GM19193 (cell line): ENCODE data around the gene LSM14B.

ENCODE experiments used
- POLR2A ChIP-seq: IDR thresholded peaks from 4 replicates; pipeline ENCODE4 v1.6.1; 2011; ENCODE audit not compliant: insufficient read depth, insufficient read length; ENCODE audit errors: extremely low read depth

LSM14B gene

GRCh38 chr20:62160253-62160652, 38.0 kb downstream of the LSM14B start:
- TF ChIP-seq POLR2A: no peak

DNA sequence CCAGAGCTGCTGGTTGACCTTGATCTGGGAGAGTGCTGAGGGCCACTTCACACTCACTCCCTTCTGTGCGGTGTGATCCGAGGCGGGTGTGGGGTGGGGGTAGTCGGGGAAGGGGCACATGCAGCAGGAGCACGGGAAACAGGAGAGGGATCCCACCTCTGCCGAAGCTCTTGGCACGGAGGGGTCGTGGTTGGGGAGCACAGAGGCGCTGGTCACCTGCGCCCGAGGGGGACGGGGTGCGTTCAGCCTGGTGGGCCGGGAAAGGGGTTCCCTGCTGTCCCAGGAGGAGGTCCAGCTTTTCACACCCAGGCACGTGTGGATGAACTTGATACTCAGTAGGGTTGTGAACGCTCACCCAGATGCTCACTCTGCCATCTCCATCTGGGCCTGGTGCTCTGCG, 38.6 kb downstream of the LSM14B start:
- no peak for TF ChIP-seq POLR2A

DNA sequence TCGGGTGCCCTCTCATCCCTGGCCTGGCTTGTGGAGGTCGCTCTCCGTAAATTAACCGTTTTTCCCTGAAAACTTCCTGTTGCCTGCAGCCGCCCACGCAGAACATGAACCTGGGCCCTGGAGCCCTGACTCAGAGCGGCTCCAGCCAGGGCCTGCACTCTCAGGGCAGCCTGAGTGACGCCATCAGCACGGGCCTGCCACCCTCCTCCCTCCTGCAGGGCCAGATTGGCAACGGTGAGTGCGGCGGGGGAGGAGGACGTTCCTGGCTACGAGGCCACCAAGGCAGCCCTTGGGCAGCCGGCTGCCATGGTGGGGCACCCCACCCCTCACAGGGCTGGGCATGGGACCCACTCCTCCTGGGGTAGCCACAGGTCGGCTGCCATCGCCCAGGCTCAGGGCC, 39.1 kb downstream of the LSM14B start:
- TF ChIP-seq POLR2A: no peak

DNA sequence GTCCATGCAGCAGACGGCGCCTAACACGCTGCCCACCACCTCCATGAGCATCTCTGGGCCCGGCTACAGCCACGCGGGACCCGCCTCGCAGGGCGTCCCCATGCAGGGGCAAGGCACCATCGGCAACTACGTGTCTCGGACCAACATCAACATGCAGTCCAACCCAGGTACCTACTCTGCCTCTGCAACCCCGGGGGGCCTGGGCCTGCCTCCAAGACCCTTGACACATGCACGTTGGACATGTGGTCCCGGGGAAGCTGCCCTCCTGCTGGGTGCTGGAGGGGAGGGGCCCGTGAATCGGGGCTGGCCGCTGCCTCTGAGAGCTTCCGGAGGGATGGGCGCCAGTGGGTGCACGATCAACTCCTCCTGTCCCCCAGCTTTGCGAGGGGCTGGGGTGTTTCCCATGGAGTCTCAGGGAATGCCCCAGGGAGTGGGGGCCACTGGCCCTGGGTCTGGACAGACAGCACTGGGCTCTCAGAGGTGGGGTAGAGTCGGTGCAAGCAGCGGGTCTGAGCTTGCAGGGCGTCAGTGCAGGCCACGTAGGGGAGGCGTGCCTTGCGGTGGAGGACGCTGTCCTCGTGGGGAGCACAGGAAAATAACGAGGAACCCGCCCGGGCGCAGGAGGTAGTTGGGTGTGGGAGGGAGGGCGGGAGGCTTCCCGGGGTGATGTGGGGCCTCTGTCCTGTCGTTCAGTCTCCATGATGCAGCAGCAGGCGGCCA, 40.6 kb downstream of the LSM14B start:
- TF ChIP-seq POLR2A: no peak

DNA sequence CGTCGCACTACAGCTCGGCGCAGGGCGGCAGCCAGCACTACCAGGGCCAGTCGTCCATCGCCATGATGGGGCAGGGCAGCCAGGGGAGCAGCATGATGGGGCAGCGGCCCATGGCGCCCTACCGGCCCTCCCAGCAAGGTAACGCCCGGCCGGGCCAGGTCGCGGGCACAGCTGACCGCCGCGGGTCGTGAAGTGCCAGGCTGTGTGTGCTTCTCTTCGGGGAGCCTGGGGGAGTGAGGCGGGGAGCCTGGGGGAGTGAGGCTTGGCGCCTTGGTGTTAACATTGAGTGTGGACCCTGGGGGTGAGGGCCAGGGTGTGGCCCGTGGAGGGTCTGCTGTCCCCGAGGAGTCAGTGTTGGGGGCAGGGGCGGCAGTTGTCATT, 41.2 kb downstream of the LSM14B start:
- no peak for TF ChIP-seq POLR2A

GRCh38 chr20:62163986-62164762, 41.9 kb downstream of the LSM14B start:
- TF ChIP-seq POLR2A: no peak

- no peak for TF ChIP-seq POLR2A
Observed at GRCh38 chr20:62164879-62165761, 42.8 kb downstream of the LSM14B start.

DNA sequence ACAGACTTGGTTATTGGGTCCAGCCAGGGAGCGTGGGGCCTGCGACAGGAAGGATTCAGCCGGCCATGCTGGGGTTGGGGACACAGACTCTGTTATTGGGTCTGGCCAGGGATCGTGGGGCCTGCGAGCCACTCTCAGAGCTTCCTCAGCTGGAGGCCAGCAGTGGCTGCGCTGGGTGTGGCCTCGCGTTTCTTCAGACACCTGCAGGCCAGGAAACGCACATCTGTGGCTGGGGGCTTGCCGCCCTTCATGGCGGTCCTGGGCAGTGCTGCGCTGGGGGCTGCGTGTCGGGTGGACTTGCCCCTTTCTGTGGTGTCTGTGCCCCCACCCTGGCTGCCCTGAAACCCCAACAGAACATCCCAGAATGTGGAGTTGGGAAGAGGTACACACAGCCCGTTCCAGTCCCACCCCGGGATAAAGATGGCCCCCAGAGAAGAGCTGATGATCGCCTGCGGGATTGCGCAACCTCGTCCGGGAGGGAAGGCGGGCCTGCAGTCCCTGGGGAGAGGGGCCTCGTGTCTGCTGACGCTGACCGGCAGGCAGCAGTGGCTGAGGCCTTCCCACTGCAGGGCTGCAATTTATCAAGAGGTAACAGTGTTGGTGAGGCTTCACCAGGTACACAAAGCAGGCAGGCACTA, 43.6 kb downstream of the LSM14B start:
- TF ChIP-seq POLR2A: no peak

- no peak for TF ChIP-seq POLR2A
Observed at GRCh38 chr20:62167474-62167873, 45.2 kb downstream of the LSM14B start.

DNA sequence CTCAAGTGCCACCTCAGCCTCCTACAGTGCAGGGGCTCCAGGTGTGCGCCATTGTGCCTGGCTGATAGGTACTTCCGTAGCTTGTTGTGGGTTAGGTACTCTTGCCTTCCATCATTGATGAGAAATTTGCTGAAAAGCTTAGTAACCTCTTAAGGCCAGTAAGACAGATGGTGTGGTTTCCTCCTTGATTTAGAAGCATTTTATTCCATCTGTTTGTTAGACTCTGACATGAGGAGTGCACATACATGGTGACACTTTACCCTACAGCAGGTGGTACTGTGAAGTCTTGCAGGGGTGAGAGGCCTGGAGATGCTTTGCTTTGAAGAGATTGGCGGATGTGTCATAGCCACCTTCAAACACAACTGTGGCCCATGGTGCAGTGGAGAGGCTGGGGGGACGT, 45.8 kb downstream of the LSM14B start:
- TF ChIP-seq POLR2A: no peak

DNA sequence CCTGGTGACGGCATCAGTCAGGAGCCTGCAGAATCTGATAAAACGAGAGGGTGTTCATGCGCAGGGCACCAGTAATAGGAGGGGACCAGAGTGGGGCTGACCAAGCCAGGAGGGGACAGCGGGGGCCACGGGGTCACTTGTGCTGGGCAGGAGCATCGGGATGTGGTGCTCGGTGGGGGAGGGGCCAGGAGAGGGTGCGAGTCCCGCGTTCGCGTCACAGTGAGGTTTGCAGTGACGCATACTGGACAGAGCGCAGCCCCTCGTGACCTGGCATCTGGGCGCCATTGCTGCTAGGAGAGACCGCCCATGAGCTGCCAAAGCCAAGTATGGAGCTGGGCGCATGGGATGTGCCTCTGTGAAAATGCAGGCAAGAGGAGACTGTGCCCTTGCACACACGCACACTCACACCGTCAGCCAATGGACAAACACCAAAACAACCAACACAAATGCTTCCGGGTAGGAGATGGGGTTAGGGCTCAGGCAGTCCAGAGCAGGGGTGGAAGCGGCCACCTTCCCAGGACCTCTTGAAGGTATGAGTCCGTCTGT, 46.7 kb downstream of the LSM14B start:
- no peak for TF ChIP-seq POLR2A

- TF ChIP-seq POLR2A: no peak
Observed at GRCh38 chr20:62170536-62170935, 48.3 kb downstream of the LSM14B start.

GRCh38 chr20:62171245-62171644, 49.0 kb downstream of the LSM14B start:
- TF ChIP-seq POLR2A: no peak

- no peak for TF ChIP-seq POLR2A
Observed at GRCh38 chr20:62172666-62173065, 50.4 kb downstream of the LSM14B start.
